BJ (cell line): Measurements from ENCODE around the gene NAV2. TPM values are rescaled to one million over a fixed set of nuclear protein-coding genes. Genes with fewer than 3 reads are reported as not detected.

ENCODE experiments used
- CTCF ChIA-PET: fragments of 350-600 bp; formaldehyde crosslinking; extraction: SDS; loops from one replicate; lab custom pipeline; 2021; ENCODE audit warnings: antibody characterized with exemption, inconsistent platforms; lab: Yijun Ruan, JAX
- POLR2A ChIA-PET: fragments of 300-600 bp; sonication (Branson Sonifier 250); formaldehyde crosslinking; extraction: SDS; loops from one replicate; lab custom pipeline; 2021; ENCODE audit warnings: antibody characterized with exemption; lab: Charles Lee
- DNase-seq: peaks from one replicate; pipeline ENCODE4 v3.0.0-alpha.2; 2011; ENCODE audit warnings: low read depth
- H3K27me3 ChIP-seq: 2 replicates; pipeline ENCODE4 v1.6.0; 2011; ENCODE audit warnings: low read length; ENCODE audit not compliant: control insufficient read depth, insufficient read depth
- H3K36me3 ChIP-seq: 2 replicates; pipeline ENCODE4 v1.5.1; 2011; ENCODE audit warnings: low read length; ENCODE audit not compliant: control insufficient read depth, insufficient read depth
- H3K4me3 ChIP-seq: 2 replicates; pipeline ENCODE4 v1.5.1; 2011; ENCODE audit warnings: low read depth, mild to moderate bottlenecking, control low read depth, low read length
- polyA plus RNA-seq: library from polyadenylated mRNA; depleted of rRNA; stranded (reverse); fragments of >200 nt; gene quantifications from 2 replicates; pipeline ENCODE4 v1.2.3, GENCODE V29; 2011
- TF ChIP-seq, protein P1 (sequence below): IDR thresholded peaks from 2 replicates; pipeline ENCODE4 v1.5.1; 2011; ENCODE audit warnings: low read depth, mild to moderate bottlenecking, control low read depth, inconsistent platforms, low read length, moderate library complexity; ENCODE audit not compliant: insufficient read depth

NAV2 gene
- polyA plus RNA-seq, 1 experiment: 6.1 TPM

DNA sequence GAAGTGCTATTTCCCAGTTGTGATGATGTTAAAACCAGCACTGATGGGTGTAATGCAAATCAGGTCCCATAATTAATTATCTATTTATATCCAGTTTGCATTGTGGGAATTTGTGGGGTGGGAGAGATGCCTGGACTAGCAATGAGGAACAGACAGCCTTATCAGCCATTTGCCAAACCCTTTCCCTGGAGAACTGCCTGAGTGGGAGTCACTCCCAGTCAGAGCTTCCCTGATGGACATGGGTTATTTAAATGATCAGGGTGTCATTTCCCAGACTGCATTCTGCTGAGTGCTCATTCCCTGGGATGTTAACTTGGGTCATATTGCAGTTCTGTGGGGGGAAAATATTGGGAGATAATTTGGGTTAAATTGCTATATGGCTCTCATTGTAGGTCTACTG lies 168.5 kb downstream of the NAV2 start:
- ChIA-PET CTCF (interaction anchor here (0.9 to 1.1 kb wide), 2 partner anchors 9 to 81 kb away, joined by 3 to 4 read pairs; no protein-coding TSS in a partner anchor), POLR2A (no interaction called here)
- TF ChIP-seq, protein P1, sequence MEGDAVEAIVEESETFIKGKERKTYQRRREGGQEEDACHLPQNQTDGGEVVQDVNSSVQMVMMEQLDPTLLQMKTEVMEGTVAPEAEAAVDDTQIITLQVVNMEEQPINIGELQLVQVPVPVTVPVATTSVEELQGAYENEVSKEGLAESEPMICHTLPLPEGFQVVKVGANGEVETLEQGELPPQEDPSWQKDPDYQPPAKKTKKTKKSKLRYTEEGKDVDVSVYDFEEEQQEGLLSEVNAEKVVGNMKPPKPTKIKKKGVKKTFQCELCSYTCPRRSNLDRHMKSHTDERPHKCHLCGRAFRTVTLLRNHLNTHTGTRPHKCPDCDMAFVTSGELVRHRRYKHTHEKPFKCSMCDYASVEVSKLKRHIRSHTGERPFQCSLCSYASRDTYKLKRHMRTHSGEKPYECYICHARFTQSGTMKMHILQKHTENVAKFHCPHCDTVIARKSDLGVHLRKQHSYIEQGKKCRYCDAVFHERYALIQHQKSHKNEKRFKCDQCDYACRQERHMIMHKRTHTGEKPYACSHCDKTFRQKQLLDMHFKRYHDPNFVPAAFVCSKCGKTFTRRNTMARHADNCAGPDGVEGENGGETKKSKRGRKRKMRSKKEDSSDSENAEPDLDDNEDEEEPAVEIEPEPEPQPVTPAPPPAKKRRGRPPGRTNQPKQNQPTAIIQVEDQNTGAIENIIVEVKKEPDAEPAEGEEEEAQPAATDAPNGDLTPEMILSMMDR: no peak
- DNase-seq: no peak
- H3K27me3 ChIP-seq: no peaks in the 10 kb centered on the region
- H3K36me3 ChIP-seq: peaks cover 6% of the 10 kb centered on the region
- no peak overlapping the region for H3K4me3 ChIP-seq

DNA sequence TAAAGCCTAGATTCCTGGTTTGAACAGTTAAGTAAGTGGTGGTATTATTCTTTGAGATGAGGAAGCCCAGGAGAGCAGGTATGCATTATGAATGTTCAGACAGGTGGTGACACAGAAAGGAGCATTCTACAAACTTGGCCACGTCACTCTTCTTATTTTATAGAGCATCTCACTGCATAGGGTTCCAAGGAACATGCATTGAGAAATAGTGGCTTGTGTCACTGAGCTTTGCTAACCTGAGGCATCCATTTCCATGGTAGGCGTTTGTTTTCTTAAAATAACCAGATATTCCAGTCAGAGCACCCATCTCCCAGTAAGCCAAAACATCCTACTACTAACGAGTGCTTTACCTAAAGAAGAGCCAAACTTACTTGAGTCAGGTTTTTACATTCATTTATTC lies 169.7 kb downstream of the NAV2 start:
- Histone ChIP-seq H3K36me3 (peaks cover 6% of the 10 kb centered on the region), H3K27me3 (no peaks in the 10 kb centered on the region), H3K4me3 (no peak overlapping the region)
- TF ChIP-seq, protein P1: no peak
- ChIA-PET CTCF (interaction anchor here (0.6 to 1.2 kb wide), 2 partner anchors 22 to 84 kb away, joined by 3 read pairs; no protein-coding TSS in a partner anchor), POLR2A (no interaction called here)
- no peak for DNase-seq

DNA sequence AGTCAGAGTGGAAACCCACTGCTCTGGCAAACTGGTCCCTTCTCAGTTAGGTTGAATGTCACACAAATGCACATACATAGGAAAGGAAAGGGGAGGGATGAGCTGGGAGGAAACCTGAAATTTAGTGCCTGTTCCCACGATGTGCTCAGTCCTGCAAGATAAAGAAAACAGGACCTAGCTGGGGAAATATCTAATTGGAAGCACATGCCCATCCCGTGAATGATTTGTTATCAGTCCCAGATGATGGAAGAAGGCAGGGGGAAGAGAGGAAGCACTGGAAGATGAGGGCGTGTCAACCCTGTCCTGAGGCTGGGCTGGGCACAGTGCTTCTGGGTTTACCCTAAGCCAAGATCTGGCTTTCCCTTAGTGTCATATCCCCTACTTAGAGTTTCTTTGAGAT lies 173.9 kb downstream of the NAV2 start:
- H3K4me3 ChIP-seq: no peak overlapping the region
- POLR2A ChIA-PET: no interaction called here
- CTCF ChIA-PET: interaction anchor here (0.5 to 0.7 kb wide), 2 partner anchors 84 to 86 kb away, joined by 3 read pairs; no protein-coding TSS in a partner anchor
- H3K36me3 ChIP-seq: no peaks in the 10 kb centered on the region; the same call in 1 of the 2 replicates
- TF ChIP-seq, protein P1: no peak
- H3K27me3 ChIP-seq: no peaks in the 10 kb centered on the region
- DNase-seq: no peak

DNA sequence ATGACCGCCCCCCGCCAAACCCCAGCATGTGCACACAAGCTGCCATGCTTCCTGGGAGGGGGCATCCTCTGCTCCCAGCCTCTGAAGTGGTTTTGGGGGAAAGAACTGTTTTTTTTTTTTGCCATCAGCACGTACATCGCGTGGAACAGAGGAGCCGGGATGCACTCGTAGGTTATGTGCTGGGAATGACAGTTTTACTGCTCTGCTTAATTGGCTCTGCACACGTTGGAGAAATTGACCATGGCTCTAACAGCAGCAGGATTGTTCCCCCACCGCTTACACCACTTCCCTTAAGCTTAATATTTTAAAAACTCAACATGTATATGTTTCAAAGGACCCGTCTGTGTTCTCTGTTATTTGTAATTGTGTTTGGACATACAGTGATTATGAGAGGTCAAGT lies 175.2 kb downstream of the NAV2 start:
- POLR2A ChIA-PET: no interaction called here
- DNase-seq: no peak
- Histone ChIP-seq H3K27me3 (no peaks in the 10 kb centered on the region), H3K36me3 (no peaks in the 10 kb centered on the region; the same call in 1 of the 2 replicates), H3K4me3 (no peak overlapping the region)
- TF ChIP-seq, protein P1: no peak
- CTCF ChIA-PET: interaction anchor here (1.0 to 1.2 kb wide), 2 partner anchors 112 to 333 kb away, joined by 3 read pairs; no protein-coding TSS in a partner anchor

DNA sequence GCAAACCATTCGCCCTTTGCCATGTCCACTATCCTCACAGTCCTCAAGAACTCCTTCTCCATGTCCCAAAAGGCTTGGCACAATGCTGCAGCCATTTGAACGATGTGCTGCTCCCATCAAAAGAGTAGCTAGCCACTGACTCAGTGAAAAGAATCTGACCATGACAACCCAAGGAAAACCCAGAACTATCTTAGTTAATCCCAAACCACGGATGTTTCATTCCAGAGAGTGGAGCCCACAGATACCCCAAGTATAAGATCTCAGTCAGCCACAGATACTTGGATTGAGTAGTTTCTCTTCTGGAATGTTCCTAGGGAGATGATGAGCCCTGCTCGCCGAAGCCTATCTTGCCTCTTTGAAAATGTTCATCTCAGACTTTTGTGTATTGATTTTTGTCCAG lies 176.9 kb downstream of the NAV2 start:
- Histone ChIP-seq H3K27me3 (no peaks in the 10 kb centered on the region), H3K4me3 (no peak overlapping the region), H3K36me3 (no peaks in the 10 kb centered on the region)
- ChIA-PET CTCF (interaction anchor here (0.6 to 3.3 kb wide), 3 partner anchors 14 to 59 kb away, joined by 3 to 18 read pairs (median 3); no protein-coding TSS in a partner anchor), POLR2A (no interaction called here)
- DNase-seq: no peak
- TF ChIP-seq, protein P1: no peak
